HepG2 (cell line): ENCODE data around the gene C2.

ENCODE experiments used
- ZNF180 ChIP-seq: sonication (generic); formaldehyde crosslinking; IDR thresholded peaks from 2 replicates; pipeline ENCODE4 v1.4.0; 2020; ENCODE audit warnings: low read depth, missing genetic modification reagents, borderline replicate concordance
- ZNF7 ChIP-seq: IDR thresholded peaks from 2 replicates; pipeline ENCODE4 v1.6.1; 2016; ENCODE audit warnings: missing biosample characterization, missing genetic modification reagents
- TF ChIP-seq, protein P1 (sequence below): sonication (generic); formaldehyde crosslinking; IDR thresholded peaks from 2 replicates; pipeline ENCODE4 v1.4.0; 2020; ENCODE audit warnings: mild to moderate bottlenecking, missing genetic modification reagents
- TF ChIP-seq, protein P2 (sequence below): sonication (generic); formaldehyde crosslinking; IDR thresholded peaks from 2 replicates; pipeline ENCODE4 v1.5.0; 2020; ENCODE audit warnings: mild to moderate bottlenecking, missing genetic modification reagents, moderate library complexity

DNA sequence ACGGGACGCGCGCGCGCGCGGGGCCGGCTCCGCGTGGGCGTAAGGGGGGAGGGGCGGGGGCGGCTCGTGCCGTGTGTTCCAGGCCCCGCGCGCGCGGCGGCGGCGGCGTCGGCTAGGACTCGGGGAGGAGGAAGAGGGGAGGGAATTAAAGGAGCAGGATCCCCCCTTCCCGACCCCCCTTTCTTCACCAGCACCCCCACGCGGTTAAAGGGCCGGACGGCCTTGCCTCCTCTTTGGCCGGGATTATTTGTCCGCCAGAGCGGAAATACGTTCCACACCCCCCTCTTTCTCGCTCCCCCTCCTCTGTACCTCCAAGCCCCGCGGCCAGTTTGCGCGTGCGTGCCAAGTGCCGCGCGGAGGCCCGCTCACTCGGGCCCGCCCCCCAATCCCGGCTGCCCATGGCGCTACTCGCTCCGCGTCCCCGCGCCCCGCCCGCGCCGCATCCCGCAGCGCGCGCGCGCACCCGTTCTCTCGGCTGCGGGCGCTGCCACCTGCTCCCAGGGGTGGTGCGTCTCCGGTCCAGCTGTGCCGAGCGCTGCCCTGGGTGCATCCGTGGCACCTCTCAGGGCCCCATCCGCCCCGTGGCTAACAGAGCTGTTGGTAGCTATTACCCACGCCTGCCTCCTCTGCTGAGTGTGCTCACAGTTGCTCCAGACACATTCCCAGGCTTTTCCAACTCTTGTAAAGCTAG is 25.4 kb upstream of the C2 start, which contains the start of gene ZBTB12:
- TF ChIP-seq, protein P1, sequence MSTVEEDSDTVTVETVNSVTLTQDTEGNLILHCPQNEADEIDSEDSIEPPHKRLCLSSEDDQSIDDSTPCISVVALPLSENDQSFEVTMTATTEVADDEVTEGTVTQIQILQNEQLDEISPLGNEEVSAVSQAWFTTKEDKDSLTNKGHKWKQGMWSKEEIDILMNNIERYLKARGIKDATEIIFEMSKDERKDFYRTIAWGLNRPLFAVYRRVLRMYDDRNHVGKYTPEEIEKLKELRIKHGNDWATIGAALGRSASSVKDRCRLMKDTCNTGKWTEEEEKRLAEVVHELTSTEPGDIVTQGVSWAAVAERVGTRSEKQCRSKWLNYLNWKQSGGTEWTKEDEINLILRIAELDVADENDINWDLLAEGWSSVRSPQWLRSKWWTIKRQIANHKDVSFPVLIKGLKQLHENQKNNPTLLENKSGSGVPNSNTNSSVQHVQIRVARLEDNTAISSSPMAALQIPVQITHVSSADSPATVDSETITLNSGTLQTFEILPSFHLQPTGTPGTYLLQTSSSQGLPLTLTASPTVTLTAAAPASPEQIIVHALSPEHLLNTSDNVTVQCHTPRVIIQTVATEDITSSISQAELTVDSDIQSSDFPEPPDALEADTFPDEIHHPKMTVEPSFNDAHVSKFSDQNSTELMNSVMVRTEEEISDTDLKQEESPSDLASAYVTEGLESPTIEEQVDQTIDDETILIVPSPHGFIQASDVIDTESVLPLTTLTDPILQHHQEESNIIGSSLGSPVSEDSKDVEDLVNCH (CRISPR knock-in tag), result no peak
- TF ChIP-seq, protein P2, sequence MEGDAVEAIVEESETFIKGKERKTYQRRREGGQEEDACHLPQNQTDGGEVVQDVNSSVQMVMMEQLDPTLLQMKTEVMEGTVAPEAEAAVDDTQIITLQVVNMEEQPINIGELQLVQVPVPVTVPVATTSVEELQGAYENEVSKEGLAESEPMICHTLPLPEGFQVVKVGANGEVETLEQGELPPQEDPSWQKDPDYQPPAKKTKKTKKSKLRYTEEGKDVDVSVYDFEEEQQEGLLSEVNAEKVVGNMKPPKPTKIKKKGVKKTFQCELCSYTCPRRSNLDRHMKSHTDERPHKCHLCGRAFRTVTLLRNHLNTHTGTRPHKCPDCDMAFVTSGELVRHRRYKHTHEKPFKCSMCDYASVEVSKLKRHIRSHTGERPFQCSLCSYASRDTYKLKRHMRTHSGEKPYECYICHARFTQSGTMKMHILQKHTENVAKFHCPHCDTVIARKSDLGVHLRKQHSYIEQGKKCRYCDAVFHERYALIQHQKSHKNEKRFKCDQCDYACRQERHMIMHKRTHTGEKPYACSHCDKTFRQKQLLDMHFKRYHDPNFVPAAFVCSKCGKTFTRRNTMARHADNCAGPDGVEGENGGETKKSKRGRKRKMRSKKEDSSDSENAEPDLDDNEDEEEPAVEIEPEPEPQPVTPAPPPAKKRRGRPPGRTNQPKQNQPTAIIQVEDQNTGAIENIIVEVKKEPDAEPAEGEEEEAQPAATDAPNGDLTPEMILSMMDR, result peak; percentile 48
- no peak for TF ChIP-seq ZNF180 (CRISPR knock-in tag)
- no peak for TF ChIP-seq ZNF7
